ENCODE results near the gene EEF1AKMT4. TPM values are rescaled to one million over a fixed set of nuclear protein-coding genes. Genes with fewer than 3 reads are reported as not detected.

The EEF1AKMT4 gene
- total and polyA plus RNA-seq, 8 donors = 0.73 to 18.5 (median 6.1) TPM; not detected in 1

DNA sequence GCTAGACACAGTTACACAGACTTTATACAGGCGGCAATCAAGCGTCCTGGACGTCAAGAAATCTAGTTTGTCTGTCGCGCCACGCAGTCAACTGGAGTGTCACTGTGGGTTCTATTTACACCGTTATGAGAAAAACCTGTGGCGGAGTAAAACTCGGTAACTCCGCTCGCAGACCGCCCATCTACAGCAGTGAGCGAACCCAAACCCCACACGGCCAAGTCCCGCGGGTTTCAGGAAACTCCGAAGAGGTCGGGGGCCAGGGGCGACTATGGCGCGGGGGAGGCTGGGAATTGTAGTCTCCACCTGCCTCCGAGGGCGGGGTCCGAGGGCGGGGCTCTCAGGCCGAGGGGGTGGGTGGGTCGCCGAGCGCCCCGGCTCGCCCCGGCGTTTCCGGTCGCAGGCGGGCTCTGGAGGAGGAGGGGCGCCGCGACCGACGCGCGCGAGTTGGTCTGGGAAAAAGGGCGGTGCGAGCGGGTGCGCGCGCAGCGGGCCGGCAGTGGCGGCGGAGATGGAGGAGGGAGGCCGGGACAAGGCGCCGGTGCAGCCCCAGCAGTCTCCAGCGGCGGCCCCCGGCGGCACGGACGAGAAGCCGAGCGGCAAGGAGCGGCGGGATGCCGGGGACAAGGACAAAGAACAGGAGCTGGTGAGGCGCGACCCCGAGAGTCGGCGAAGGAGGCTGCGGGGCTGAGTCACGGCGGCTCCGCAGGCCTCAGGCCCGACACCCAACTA lies 49.5 kb downstream of the EEF1AKMT4 start, which contains the start of gene PSMD2:
Gene PSMD2 (plus strand): TSS at position 483 of the 729 bp plus-strand sequence. CDS start 26 bp downstream, at position 509.
- peaks cover 10 to 34% (median 21%) of the 10 kb centered on the region in 4 donors for H3K4me1 ChIP-seq
- TF ChIP-seq, protein P1, sequence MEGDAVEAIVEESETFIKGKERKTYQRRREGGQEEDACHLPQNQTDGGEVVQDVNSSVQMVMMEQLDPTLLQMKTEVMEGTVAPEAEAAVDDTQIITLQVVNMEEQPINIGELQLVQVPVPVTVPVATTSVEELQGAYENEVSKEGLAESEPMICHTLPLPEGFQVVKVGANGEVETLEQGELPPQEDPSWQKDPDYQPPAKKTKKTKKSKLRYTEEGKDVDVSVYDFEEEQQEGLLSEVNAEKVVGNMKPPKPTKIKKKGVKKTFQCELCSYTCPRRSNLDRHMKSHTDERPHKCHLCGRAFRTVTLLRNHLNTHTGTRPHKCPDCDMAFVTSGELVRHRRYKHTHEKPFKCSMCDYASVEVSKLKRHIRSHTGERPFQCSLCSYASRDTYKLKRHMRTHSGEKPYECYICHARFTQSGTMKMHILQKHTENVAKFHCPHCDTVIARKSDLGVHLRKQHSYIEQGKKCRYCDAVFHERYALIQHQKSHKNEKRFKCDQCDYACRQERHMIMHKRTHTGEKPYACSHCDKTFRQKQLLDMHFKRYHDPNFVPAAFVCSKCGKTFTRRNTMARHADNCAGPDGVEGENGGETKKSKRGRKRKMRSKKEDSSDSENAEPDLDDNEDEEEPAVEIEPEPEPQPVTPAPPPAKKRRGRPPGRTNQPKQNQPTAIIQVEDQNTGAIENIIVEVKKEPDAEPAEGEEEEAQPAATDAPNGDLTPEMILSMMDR (IDR thresholded peaks at IDR 0.05) = no peak
- TF ChIP-seq POLR2AphosphoS5 (IDR thresholded peaks at IDR 0.05) = peak; percentile 67 to 92 (median 76)
- TF ChIP-seq POLR2A (IDR thresholded peaks at IDR 0.05) = peak in 1 of 4 donors; percentile 43
- H3K4me3 ChIP-seq = peak within 1 kb of the TSS; percentile 95 to 96 (median 95)
- H3K27me3 ChIP-seq = no peaks in the 10 kb centered on the region
- intact Hi-C loops (cut with DNase I; ENCODE audit: low total_unique reads) = no loop called here
- H3K36me3 ChIP-seq = peaks cover 27 to 39% (median 38%) of the 10 kb centered on the region in 4 donors
- H3K27ac ChIP-seq = peak within 1 kb of the TSS; percentile 79 to 88 (median 85)
- DNase-seq = peak; percentile 98 to 99
- H3K9me3 ChIP-seq = no peaks in the 10 kb centered on the region
- 0 to 1% (median 0%) methylated on average over 34 to 78 of the region's 78 CpGs for WGBS, 5 donors

DNA sequence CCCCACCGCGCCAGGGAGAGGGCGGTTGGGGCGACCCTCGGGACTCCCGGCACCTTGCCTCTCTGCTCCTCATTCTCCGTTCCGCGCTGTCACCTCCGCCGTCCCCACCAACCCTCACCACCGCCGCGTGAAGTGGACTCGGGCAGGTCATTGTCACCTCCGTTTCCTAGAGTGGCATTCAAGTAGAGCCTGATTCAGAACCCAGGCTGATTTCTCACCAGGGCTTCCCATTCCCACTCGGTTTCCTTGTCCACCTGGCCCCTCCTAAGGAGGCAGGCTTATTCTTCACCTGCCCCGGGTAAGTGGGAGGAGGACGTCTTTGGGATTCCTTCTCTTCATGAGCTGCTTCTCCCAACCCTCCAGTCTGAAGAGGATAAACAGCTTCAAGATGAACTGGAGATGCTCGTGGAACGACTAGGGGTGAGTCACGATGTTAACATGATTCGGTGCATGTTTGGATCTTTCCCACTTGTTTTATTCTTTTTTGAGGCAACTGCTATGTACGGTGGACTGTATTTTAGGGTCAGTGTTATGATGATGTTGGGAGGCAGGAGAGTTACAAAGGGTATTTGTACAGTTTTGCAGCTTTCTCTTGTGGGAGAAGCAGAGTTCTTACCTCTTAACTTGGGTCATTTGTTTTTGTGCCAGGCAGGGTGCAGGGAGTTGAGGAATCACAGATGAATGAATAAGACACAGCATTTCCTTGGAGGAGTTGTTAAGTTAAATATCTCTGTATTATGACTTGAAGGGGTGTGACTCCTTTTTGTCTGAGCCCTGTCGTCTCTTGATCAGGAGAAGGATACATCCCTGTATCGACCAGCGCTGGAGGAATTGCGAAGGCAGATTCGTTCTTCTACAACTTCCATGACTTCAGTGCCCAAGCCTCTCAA lies 50.3 kb downstream of the EEF1AKMT4 start:
- WGBS, 5 donors = 15 to 16% (median 15%) methylated on average over 29 of the region's 29 CpGs
- intact Hi-C loops (cut with DNase I; ENCODE audit: low total_unique reads) = loop anchor here (10.0 kb wide), 1 partner anchor 55 kb away; no protein-coding TSS in a partner anchor

DNA sequence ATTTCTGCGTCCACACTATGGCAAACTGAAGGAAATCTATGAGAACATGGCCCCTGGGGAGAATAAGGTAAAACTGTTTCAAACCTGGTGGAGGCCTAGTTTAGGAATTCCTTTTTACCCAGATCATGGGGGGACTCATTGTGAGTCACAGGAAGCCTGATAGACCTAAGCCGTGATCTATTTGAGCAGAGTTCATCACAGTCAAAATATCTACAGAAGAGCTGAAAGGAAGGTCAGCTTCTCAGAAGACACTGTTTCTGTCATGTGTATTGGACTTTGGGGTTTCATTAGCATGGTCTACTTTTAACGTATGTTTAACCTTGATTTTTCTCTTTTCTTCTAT lies 50.9 kb downstream of the EEF1AKMT4 start:
- Histone ChIP-seq H3K36me3 (peaks cover 42 to 53% (median 52%) of the 10 kb centered on the region in 4 donors), H3K4me3 (peak overlapping the region in 2 of 4 donors; percentile 95 to 96), H3K9me3 (no peaks in the 10 kb centered on the region), H3K27me3 (no peaks in the 10 kb centered on the region), H3K4me1 (peaks cover 10 to 34% (median 21%) of the 10 kb centered on the region in 4 donors), H3K27ac (peak overlapping the region in 1 of 5 donors; percentile 88)
- intact Hi-C loops (cut with DNase I; ENCODE audit: low total_unique reads) = loop anchor here (10.0 kb wide), 1 partner anchor 54 kb away; no protein-coding TSS in a partner anchor
- WGBS, 5 donors = 61 to 85% (median 77%) methylated on average over 3 of the region's 3 CpGs
- no peak for DNase-seq
- TF ChIP-seq POLR2A (IDR thresholded peaks at IDR 0.05) (no peak), POLR2AphosphoS5 (IDR thresholded peaks at IDR 0.05) (no peak), EP300 (IDR thresholded peaks at IDR 0.05) (no peak)
- TF ChIP-seq, protein P1 (IDR thresholded peaks at IDR 0.05) = no peak

More for the DNA sequence above, 50.3 kb downstream of the EEF1AKMT4 start:
- Histone ChIP-seq H3K27me3 (no peaks in the 10 kb centered on the region), H3K4me3 (peak overlapping the region; percentile 95 to 96 (median 95)), H3K9me3 (no peaks in the 10 kb centered on the region), H3K4me1 (peaks cover 10 to 34% (median 21%) of the 10 kb centered on the region in 4 donors), H3K36me3 (peaks cover 36 to 47% (median 46%) of the 10 kb centered on the region in 4 donors), H3K27ac (peak overlapping the region; percentile 79 to 88 (median 85))
- no peak for TF ChIP-seq EP300 (IDR thresholded peaks at IDR 0.05)
- TF ChIP-seq POLR2A (IDR thresholded peaks at IDR 0.05) = no peak
- no peak for TF ChIP-seq POLR2AphosphoS5 (IDR thresholded peaks at IDR 0.05)
- TF ChIP-seq, protein P1 (IDR thresholded peaks at IDR 0.05) = no peak
- DNase-seq = no peak

DNA sequence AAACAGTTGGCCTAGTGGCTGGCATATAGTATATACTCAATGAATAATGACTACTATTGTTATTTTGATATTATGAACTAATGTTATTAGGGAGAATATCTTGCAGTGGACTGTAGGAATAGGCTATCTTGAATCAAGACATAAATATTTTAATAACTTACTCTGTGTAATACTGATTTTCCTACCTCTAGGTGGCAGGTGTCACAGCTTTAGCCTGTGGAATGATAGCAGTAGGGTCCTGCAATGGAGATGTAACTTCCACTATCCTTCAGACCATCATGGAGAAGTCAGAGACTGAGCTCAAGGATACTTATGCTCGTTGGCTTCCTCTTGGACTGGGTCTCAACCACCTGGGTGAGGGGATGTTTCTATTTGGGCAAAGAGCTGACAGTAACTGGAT lies 56.1 kb downstream of the EEF1AKMT4 start:
- Histone ChIP-seq H3K9me3 (no peaks in the 10 kb centered on the region), H3K4me1 (peaks cover 2 to 15% (median 6%) of the 10 kb centered on the region in 4 donors), H3K27ac (no peak overlapping the region), H3K27me3 (no peaks in the 10 kb centered on the region), H3K4me3 (no peak overlapping the region), H3K36me3 (peaks cover 79 to 95% (median 92%) of the 10 kb centered on the region in 4 donors)
- no peak for TF ChIP-seq POLR2AphosphoS5 (IDR thresholded peaks at IDR 0.05)
- no peak for TF ChIP-seq EP300 (IDR thresholded peaks at IDR 0.05)
- TF ChIP-seq, protein P1 (IDR thresholded peaks at IDR 0.05) = peak in 2 of 7 experiments; percentile 12 to 14
- no peak for TF ChIP-seq POLR2A (IDR thresholded peaks at IDR 0.05)
- DNase-seq = peak in 1 of 2 donors; percentile 37
- intact Hi-C loops (cut with DNase I; ENCODE audit: low total_unique reads) = loop anchor here (10.0 kb wide), 1 partner anchor 49 kb away; no protein-coding TSS in a partner anchor
- 53 to 85% (median 59%) methylated on average over 1 of the region's 1 CpG for WGBS, 5 donors

Measured in stomach (tissue), 9 donors.